Fibroblast of pulmonary artery (primary cell): ENCODE data around the gene PRR12.

Experiments used
- DNase-seq: peaks from one replicate; pipeline ENCODE4 v3.0.0-alpha.2; 2010; ENCODE audit warnings: low read depth
- H3K4me3 ChIP-seq: replicated peaks from 2 replicates; pipeline ENCODE4 v1.5.1; 2011; ENCODE audit warnings: low read depth, mild to moderate bottlenecking, control low read depth, low read length, moderate library complexity
- TF ChIP-seq, protein P1 (sequence below): IDR thresholded peaks from 2 replicates; pipeline ENCODE4 v1.5.1; 2011; ENCODE audit warnings: mild to moderate bottlenecking, control low read depth, low read length, inconsistent platforms; ENCODE audit errors: missing control alignments

The PRR12 gene

DNA sequence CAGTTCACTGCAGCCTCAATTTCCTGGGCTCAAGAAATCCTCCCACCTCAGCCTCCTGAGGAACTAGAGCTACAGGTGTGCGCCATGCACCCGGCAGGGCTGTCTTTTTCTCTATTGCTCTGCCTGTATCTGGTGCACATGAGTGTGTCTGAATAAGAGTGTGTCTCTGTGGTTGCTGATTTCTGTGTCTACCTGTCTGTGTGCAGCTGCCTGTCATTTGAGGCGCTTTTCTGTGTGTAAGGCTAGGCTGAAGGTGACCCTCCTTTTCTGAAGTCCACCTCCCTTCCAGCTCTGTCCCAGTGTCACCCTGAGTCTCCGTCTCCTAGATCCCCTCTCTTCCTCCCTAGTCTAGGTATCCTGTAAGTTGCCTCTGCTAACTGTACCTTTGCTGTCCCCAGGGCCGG is 1.5 kb upstream of the PRR12 start:
- DNase-seq = no peak
- no peak overlapping the region for H3K4me3 ChIP-seq
- TF ChIP-seq, protein P1, sequence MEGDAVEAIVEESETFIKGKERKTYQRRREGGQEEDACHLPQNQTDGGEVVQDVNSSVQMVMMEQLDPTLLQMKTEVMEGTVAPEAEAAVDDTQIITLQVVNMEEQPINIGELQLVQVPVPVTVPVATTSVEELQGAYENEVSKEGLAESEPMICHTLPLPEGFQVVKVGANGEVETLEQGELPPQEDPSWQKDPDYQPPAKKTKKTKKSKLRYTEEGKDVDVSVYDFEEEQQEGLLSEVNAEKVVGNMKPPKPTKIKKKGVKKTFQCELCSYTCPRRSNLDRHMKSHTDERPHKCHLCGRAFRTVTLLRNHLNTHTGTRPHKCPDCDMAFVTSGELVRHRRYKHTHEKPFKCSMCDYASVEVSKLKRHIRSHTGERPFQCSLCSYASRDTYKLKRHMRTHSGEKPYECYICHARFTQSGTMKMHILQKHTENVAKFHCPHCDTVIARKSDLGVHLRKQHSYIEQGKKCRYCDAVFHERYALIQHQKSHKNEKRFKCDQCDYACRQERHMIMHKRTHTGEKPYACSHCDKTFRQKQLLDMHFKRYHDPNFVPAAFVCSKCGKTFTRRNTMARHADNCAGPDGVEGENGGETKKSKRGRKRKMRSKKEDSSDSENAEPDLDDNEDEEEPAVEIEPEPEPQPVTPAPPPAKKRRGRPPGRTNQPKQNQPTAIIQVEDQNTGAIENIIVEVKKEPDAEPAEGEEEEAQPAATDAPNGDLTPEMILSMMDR = no peak

DNA sequence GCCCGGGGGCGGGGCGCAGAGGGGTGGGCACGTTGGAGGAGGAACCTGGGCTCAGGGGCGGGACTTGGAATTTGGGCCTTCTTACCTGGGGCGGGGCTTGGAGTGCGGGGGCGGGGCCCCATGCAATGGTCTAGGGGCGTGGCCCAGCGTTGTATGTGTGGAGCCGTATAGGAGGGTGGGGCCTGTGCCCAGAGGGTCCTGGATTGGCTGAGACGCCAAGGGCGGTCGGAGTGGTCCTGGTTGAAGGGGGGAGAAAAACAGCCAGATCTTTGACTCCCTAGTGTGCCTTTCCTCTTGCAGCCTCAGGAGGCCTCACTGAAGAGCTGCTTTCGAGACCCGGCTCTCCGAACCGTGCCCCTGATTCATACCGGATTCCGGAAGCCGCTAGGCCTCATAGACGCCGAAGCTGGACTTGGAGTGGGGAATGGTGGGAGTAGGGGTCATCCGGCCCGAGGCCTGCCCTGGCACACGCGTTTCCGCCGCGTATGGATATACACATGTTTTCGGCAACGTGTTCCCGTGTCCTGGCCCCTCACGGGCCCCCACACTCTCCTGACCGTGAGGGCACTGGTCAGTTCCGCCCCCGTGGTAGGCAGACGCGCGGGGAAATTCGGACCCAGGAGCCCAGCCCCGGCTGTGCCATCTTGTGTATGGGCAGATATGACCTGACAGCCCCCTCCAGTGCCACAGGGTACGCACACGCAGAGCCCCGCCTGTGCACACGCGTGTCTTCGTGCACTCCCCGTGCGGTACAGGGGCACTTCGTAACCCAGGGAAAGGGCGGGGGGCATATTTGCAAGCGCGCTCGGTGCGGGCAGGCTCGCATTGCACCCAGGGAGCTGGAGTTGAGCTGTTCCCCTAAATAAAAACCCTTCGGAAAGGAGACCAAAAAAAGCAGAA is 661 bp upstream of the PRR12 start:
- peak overlapping the region; percentile 84 for H3K4me3 ChIP-seq
- TF ChIP-seq, protein P1 = peak; percentile 19
- DNase-seq = peak; percentile 98

DNA sequence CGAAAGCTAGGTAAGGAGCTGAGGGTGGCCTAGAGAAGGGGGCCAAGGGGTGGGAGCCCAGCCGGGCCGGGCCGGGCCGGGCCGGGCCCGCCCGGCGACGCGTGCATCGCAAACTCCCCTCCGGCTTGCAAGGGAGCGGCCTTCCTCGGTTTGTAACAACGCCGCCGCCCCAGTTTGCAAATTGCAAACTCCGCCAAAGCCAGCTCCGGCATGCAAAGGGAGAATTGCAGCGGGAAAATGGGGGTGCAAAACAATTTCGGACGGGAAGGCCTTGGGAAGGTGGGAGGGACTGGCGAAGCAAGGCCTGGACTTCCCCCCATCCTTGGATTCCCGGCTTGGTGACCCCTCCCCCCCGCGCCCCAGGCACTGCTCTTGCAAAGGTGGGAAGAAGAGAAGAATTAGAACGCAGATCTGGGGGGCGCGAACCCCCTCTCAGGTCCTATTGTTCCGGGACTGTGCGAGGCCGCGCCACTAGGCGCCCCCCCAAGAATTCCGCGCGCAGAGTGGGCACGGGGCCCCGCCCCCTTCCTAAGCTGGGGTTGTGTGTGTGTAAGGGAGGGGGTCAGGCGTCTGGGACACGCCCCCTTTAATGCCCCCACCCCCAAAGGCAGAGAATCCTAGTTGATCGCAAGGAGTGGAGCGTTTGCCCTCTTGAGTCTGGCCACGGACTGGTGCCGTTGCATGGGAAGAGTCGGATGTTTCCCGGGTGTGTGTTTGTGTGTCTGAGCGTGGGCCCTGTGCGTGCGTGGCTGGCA is 926 bp downstream of the PRR12 start:
- peak; percentile 31 for DNase-seq
- H3K4me3 ChIP-seq = peak overlapping the region; percentile 84
- TF ChIP-seq, protein P1 = no peak

DNA sequence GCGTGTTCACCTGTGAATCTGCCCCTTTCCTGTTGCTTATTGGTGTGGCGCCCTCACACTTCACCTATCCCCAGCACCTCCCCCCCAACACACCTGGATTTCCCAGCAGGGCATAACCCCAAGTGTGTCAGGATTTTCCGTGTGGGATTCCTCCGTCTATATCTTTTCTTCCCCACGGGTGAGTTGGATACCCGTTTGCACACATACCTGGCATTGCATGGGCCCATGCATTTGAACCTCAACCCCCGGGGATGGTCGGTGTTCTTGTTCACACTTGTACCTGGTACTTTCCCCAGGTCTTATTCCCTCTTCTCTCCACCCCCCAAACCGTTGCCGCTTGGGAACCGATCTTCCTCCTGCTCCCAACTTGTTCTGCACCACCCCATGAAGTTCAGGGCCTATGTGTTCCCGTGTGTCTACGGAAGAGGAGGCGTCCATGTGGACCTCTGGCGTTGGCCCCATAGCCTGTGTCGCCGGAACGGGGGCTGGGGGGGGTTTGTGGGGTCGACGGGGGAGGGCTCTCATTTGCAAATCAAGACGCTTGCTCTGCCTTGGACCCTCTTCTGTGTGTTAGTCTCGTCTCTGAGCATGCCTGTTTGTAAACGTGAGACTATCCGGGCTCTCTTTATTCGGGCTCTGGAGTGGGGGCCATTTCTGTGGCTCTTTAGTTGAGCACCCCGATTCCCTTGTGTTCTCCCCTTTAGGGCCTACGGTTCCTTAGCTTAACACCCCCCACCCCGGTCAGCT is 1.7 kb downstream of the PRR12 start:
- TF ChIP-seq, protein P1 = no peak
- DNase-seq = no peak

GRCh38 chr19:49593233-49594113 is 2.5 kb downstream of the PRR12 start:
- TF ChIP-seq, protein P1 = no peak
- peak overlapping the region; percentile 84 for H3K4me3 ChIP-seq
- peak; percentile 92 for DNase-seq

More for the DNA sequence above, 1.7 kb downstream of the PRR12 start:
- H3K4me3 ChIP-seq = peak overlapping the region; percentile 84
